DND-41 (cell line): Measurements from ENCODE around the gene AEN.

Experiments used
- ATAC-seq: fragments of 200-7000 bp; cut with Tn5 transposase; 3 replicates; pipeline ENCODE4 v1.9.1; 2021; ENCODE audit warnings: low read depth; ENCODE audit not compliant: insufficient read depth
- DNase-seq: peaks from one replicate; pipeline ENCODE4 v3.0.0-alpha.2; 2020
- H2AFZ ChIP-seq: 2 replicates; pipeline ENCODE4 v1.6.0; 2012; ENCODE audit warnings: low read depth, low read length
- H3K27ac ChIP-seq: 2 replicates; pipeline ENCODE4 v1.5.1; 2012; ENCODE audit warnings: low read length, inconsistent platforms
- H3K27me3 ChIP-seq: fragments of 200-600 bp; sonication (generic); 2 replicates; pipeline ENCODE4 v1.6.0; 2012; ENCODE audit warnings: low read length, mild to moderate bottlenecking, inconsistent platforms; ENCODE audit not compliant: insufficient read depth, poor library complexity
- H3K36me3 ChIP-seq: 2 replicates; pipeline ENCODE4 v1.5.1; 2012; ENCODE audit warnings: low read length, inconsistent platforms; ENCODE audit not compliant: insufficient read depth
- H3K4me1 ChIP-seq: 2 replicates; pipeline ENCODE4 v1.5.1; 2012; ENCODE audit warnings: mild to moderate bottlenecking, low read length; ENCODE audit not compliant: insufficient read depth
- H3K4me2 ChIP-seq: 2 replicates; pipeline ENCODE4 v1.6.0; 2012; ENCODE audit warnings: mild to moderate bottlenecking, moderate library complexity, low read length, inconsistent platforms; ENCODE audit not compliant: insufficient read depth
- H3K4me3 ChIP-seq, 2 experiments: fragments of 200-600 bp in 1 of 2; shearing (Covaris generic) in 1 of 2; 2 replicates each; pipeline ENCODE4 v1.5.1; 2012 to 2016; ENCODE audit warnings: inconsistent platforms in 2 of 2, low read length in 2 of 2, mild to moderate bottlenecking in 2 of 2, low read depth in 1 of 2, moderate library complexity in 1 of 2
- H3K79me2 ChIP-seq: 2 replicates; pipeline ENCODE4 v1.6.0; 2012; ENCODE audit warnings: low read length, inconsistent platforms; ENCODE audit not compliant: insufficient read depth
- H3K9ac ChIP-seq: 2 replicates; pipeline ENCODE4 v1.6.0; 2012; ENCODE audit warnings: low read depth, mild to moderate bottlenecking, inconsistent platforms, low read length, moderate library complexity
- H3K9me3 ChIP-seq: 2 replicates; pipeline ENCODE4 v1.5.1; 2012; ENCODE audit warnings: low read length, moderate library complexity, mild to moderate bottlenecking, inconsistent platforms; ENCODE audit not compliant: insufficient read depth, severe bottlenecking
- H4K20me1 ChIP-seq: 2 replicates; pipeline ENCODE4 v1.6.0; 2012; ENCODE audit warnings: low read length; ENCODE audit not compliant: insufficient read depth
- CTCF ChIP-seq: IDR thresholded peaks from 2 replicates; pipeline ENCODE4 v1.5.1; 2012; ENCODE audit warnings: borderline replicate concordance, low read length, moderate library complexity, mild to moderate bottlenecking; ENCODE audit not compliant: poor library complexity, severe bottlenecking; ENCODE audit errors: extremely low read depth
- EZH2 ChIP-seq: IDR thresholded peaks from 3 replicates; pipeline ENCODE4 v1.6.1; 2012; ENCODE audit warnings: borderline replicate concordance, low read depth, mild to moderate bottlenecking, moderate library complexity, low read length, inconsistent platforms; ENCODE audit not compliant: severe bottlenecking

The AEN gene

GRCh38 chr15:88620995-88621772 is at the start of gene AEN:
AEN (plus strand) TSS chr15:88621340; CDS start chr15:88626210, 4,870 bp downstream.
- TF ChIP-seq CTCF, result no peak
- no peak for TF ChIP-seq EZH2
- Histone ChIP-seq H3K4me2 (peak within 1 kb of the TSS; percentile 79), H4K20me1 (peaks cover 41% of the 10 kb centered on the region), H3K4me3 (peak within 1 kb of the TSS; percentile 48 to 75), H2AFZ (peak within 1 kb of the TSS; percentile 99), H3K9ac (peak within 1 kb of the TSS; percentile 92), H3K36me3 (peaks cover 21% of the 10 kb centered on the region), H3K4me1 (peaks cover 50% of the 10 kb centered on the region), H3K27ac (peak within 1 kb of the TSS; percentile 92), H3K9me3 (no peaks in the 10 kb centered on the region), H3K27me3 (no peaks in the 10 kb centered on the region), H3K79me2 (peaks cover 55% of the 10 kb centered on the region)
- DNase-seq (peak; percentile 94), ATAC-seq (peak; percentile 95)

- no peaks in the 10 kb centered on the region for H3K4me1 ChIP-seq
- TF ChIP-seq CTCF (no peak), EZH2 (no peak)
- H3K4me2 ChIP-seq, result no peak overlapping the region
- H3K79me2 ChIP-seq, result no peaks in the 10 kb centered on the region
- H3K9me3 ChIP-seq, result no peaks in the 10 kb centered on the region
- no peak for DNase-seq
- H3K9ac ChIP-seq, result no peak overlapping the region
- H3K27me3 ChIP-seq, result no peaks in the 10 kb centered on the region
- H2AFZ ChIP-seq, result no peak overlapping the region
- no peak for ATAC-seq
- H3K27ac ChIP-seq, result no peak overlapping the region
- no peaks in the 10 kb centered on the region for H3K36me3 ChIP-seq
- H4K20me1 ChIP-seq, result no peaks in the 10 kb centered on the region
- H3K4me3 ChIP-seq, result no peak overlapping the region
Observed at GRCh38 chr15:88571852-88572259, 49.3 kb upstream of the AEN start.

GRCh38 chr15:88574077-88574476 is 47.1 kb upstream of the AEN start:
- ATAC-seq, result no peak
- Histone ChIP-seq H3K36me3 (no peaks in the 10 kb centered on the region), H3K9me3 (no peaks in the 10 kb centered on the region), H3K79me2 (no peaks in the 10 kb centered on the region), H2AFZ (no peak overlapping the region), H3K27ac (no peak overlapping the region), H3K4me1 (no peaks in the 10 kb centered on the region), H3K27me3 (no peaks in the 10 kb centered on the region), H3K9ac (no peak overlapping the region), H3K4me3 (no peak overlapping the region), H3K4me2 (no peak overlapping the region), H4K20me1 (no peaks in the 10 kb centered on the region)
- DNase-seq, result no peak
- TF ChIP-seq CTCF, result no peak
